Limb (tissue), 2 donors: ENCODE data around the gene SLC35E2B.
"Not testable (repeated sequence)": the region's sequence is repeated elsewhere in the genome, so short reads cannot be mapped to it uniquely, and the experiment has no call there.

Source experiments
- DNase-seq, 2 donors: peaks; one replicate each; pipeline ENCODE4 v3.0.0-alpha.2; 2016; ENCODE audit errors: extremely low spot score in 2 of 2

Gene SLC35E2B

GRCh38 chr1:1675218-1675617 lies 17.4 kb downstream of the SLC35E2B start:
- not testable (repeated sequence) for DNase-seq

- DNase-seq: not testable (repeated sequence)
Measured at GRCh38 chr1:1674806-1675205, 17.8 kb downstream of the SLC35E2B start.

GRCh38 chr1:1672181-1672965 lies 20.2 kb downstream of the SLC35E2B start:
- DNase-seq: no peak

- DNase-seq: no peak
Measured at GRCh38 chr1:1671365-1672119, 21.1 kb downstream of the SLC35E2B start.

- no peak for DNase-seq
Measured at GRCh38 chr1:1670866-1671265, 21.7 kb downstream of the SLC35E2B start.

- no peak for DNase-seq
Measured at GRCh38 chr1:1669468-1670440, 22.8 kb downstream of the SLC35E2B start.

GRCh38 chr1:1666526-1666925 lies 26.1 kb downstream of the SLC35E2B start:
- no peak for DNase-seq

GRCh38 chr1:1665815-1666251 lies 26.8 kb downstream of the SLC35E2B start:
- DNase-seq: no peak

- DNase-seq: no peak
Measured at GRCh38 chr1:1664941-1665814, 27.4 kb downstream of the SLC35E2B start.

GRCh38 chr1:1664318-1664717 lies 28.3 kb downstream of the SLC35E2B start:
- not testable (repeated sequence) for DNase-seq

GRCh38 chr1:1662830-1663560 lies 29.6 kb downstream of the SLC35E2B start:
- DNase-seq: not testable (repeated sequence)

GRCh38 chr1:1662392-1662791 lies 30.2 kb downstream of the SLC35E2B start:
- not testable (repeated sequence) for DNase-seq

GRCh38 chr1:1658583-1659549 lies 33.7 kb downstream of the SLC35E2B start, which contains the start of gene CDK11B:
Gene CDK11B, minus strand, starts transcription at chr1:1659004. Its CDS starts 1,519 bp downstream, at chr1:1657485.
- DNase-seq: peak; percentile 94 to 98

- not testable (repeated sequence) for DNase-seq
Measured at GRCh38 chr1:1648265-1648664, 44.3 kb downstream of the SLC35E2B start.

- DNase-seq: not testable (repeated sequence)
Measured at GRCh38 chr1:1647567-1648241, 44.9 kb downstream of the SLC35E2B start.

GRCh38 chr1:1646326-1646725 lies 46.3 kb downstream of the SLC35E2B start:
- DNase-seq: not testable (repeated sequence)

GRCh38 chr1:1640711-1641461 lies 51.7 kb downstream of the SLC35E2B start:
- not testable (repeated sequence) for DNase-seq
